Esophagus muscularis mucosa (tissue), 4 donors: ENCODE measurements around the gene DGCR8.

Experiments
- EP300 ChIP-seq: sonication (generic); formaldehyde crosslinking; IDR thresholded peaks from one replicate; pipeline ENCODE4 v1.6.1; 2017; ENCODE audit warnings: antibody characterized with exemption
- POLR2A ChIP-seq: fragments of 450-650 bp; IDR thresholded peaks from one replicate; pipeline ENCODE4 v1.6.1; 2017; ENCODE audit warnings: antibody characterized with exemption, moderate library complexity, mild to moderate bottlenecking, low read depth
- POLR2AphosphoS5 ChIP-seq, 2 donors: sonication (generic); formaldehyde crosslinking; IDR thresholded peaks; one replicate each; pipeline ENCODE4 v1.6.1; 2017; ENCODE audit warnings: antibody characterized with exemption in 2 of 2
- TF ChIP-seq, protein P1 (sequence below), 3 experiments: fragments of 200-600 bp in 2 of 3; fragments of 450-650 bp in 1 of 3; sonication (generic) in 2 of 3; IDR thresholded peaks; one replicate each; pipeline ENCODE4 v1.5.1; 2017 to 2019; ENCODE audit warnings: antibody characterized with exemption in 3 of 3, mild to moderate bottlenecking in 2 of 3, moderate library complexity in 1 of 3

DNA sequence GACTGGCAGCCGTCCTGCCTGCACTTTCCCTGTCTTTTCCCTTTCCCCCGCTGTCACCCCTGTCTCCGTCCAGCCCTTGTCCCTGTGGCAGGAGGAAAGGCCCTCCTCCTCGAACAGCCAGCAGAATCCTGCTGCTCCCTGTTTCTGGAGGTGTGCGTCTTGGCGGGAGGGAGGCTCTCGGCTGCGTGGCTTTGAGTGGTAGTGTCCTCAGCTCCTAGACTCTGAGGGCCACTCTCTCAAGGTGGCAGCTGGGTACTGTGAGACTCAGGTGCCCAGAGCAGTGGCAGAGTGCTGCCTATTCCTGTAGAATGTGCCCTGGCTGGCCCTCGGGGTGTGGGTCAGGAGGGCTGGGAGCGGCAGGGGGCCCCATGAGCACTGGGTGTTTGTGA, 26.8 kb downstream of the DGCR8 start:
- TF ChIP-seq POLR2AphosphoS5 (IDR thresholded peaks at IDR 0.05): no peak
- TF ChIP-seq, protein P1, sequence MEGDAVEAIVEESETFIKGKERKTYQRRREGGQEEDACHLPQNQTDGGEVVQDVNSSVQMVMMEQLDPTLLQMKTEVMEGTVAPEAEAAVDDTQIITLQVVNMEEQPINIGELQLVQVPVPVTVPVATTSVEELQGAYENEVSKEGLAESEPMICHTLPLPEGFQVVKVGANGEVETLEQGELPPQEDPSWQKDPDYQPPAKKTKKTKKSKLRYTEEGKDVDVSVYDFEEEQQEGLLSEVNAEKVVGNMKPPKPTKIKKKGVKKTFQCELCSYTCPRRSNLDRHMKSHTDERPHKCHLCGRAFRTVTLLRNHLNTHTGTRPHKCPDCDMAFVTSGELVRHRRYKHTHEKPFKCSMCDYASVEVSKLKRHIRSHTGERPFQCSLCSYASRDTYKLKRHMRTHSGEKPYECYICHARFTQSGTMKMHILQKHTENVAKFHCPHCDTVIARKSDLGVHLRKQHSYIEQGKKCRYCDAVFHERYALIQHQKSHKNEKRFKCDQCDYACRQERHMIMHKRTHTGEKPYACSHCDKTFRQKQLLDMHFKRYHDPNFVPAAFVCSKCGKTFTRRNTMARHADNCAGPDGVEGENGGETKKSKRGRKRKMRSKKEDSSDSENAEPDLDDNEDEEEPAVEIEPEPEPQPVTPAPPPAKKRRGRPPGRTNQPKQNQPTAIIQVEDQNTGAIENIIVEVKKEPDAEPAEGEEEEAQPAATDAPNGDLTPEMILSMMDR (IDR thresholded peaks at IDR 0.05): no peak
- TF ChIP-seq POLR2A: no peak
- no peak for TF ChIP-seq EP300
